Trophoblast cell (in vitro differentiated cells and primary cell): Measurements from ENCODE around the gene LPP.

Experiments
- DNase-seq, 2 donors: peaks; one replicate each; pipeline ENCODE4 v3.0.0-alpha.2; 2016
- H2AFZ ChIP-seq: 2 replicates; pipeline ENCODE4 v1.6.1; 2013; ENCODE audit warnings: low read length, moderate library complexity, mild to moderate bottlenecking; ENCODE audit not compliant: insufficient read depth, poor library complexity
- H2AK5ac ChIP-seq: 2 replicates; pipeline ENCODE4 v1.6.1; 2013; ENCODE audit warnings: mild to moderate bottlenecking, low read length
- H2BK120ac ChIP-seq: 2 replicates; pipeline ENCODE4 v1.6.1; 2013; ENCODE audit warnings: low read length, mild to moderate bottlenecking, moderate library complexity; ENCODE audit not compliant: insufficient read depth, poor library complexity
- H2BK12ac ChIP-seq: 2 replicates; pipeline ENCODE4 v1.6.1; 2013; ENCODE audit warnings: mild to moderate bottlenecking, low read length, moderate library complexity
- H2BK5ac ChIP-seq: 2 replicates; pipeline ENCODE4 v1.6.1; 2013; ENCODE audit warnings: low read length, low read depth, moderate library complexity, mild to moderate bottlenecking; ENCODE audit not compliant: poor library complexity
- H3K14ac ChIP-seq: 2 replicates; pipeline ENCODE4 v1.6.1; 2013; ENCODE audit warnings: mild to moderate bottlenecking, low read length
- H3K18ac ChIP-seq: 2 replicates; pipeline ENCODE4 v1.6.1; 2013; ENCODE audit warnings: mild to moderate bottlenecking, low read length
- H3K23ac ChIP-seq: 2 replicates; pipeline ENCODE4 v1.6.1; 2013; ENCODE audit warnings: low read length
- H3K27ac ChIP-seq: 2 replicates; pipeline ENCODE4 v1.5.1; 2013; ENCODE audit warnings: low read depth, mild to moderate bottlenecking, inconsistent platforms, low read length, moderate library complexity
- H3K27me3 ChIP-seq: 2 replicates; pipeline ENCODE4 v1.6.1; 2013; ENCODE audit warnings: inconsistent platforms, mild to moderate bottlenecking, low read length, moderate library complexity; ENCODE audit not compliant: insufficient read depth
- H3K36me3 ChIP-seq, 2 experiments: 1 replicate in 1 of 2; 2 replicates in 1 of 2; pipeline ENCODE4 v1.6.1; 2013; ENCODE audit warnings: low read length in 2 of 2, mild to moderate bottlenecking in 2 of 2, moderate library complexity in 1 of 2; ENCODE audit not compliant: insufficient read depth in 2 of 2, control insufficient read depth in 1 of 2
- H3K4ac ChIP-seq: 2 replicates; pipeline ENCODE4 v1.6.1; 2013; ENCODE audit warnings: low read depth, mild to moderate bottlenecking, low read length, moderate library complexity
- H3K4me1 ChIP-seq, 2 experiments: 1 replicate in 1 of 2; 2 replicates in 1 of 2; pipeline ENCODE4 v1.6.1; 2013; ENCODE audit warnings: low read length in 2 of 2, mild to moderate bottlenecking in 2 of 2, moderate library complexity in 1 of 2; ENCODE audit not compliant: insufficient read depth in 2 of 2, control insufficient read depth in 1 of 2
- H3K4me2 ChIP-seq: 2 replicates; pipeline ENCODE4 v1.6.1; 2013; ENCODE audit warnings: inconsistent platforms, mild to moderate bottlenecking, low read length, moderate library complexity
- H3K4me3 ChIP-seq: 2 replicates; pipeline ENCODE4 v1.5.1; 2013; ENCODE audit warnings: mild to moderate bottlenecking, low read depth, low read length, inconsistent platforms
- H3K79me1 ChIP-seq: one replicate; pipeline ENCODE4 v1.6.1; 2013; ENCODE audit warnings: low read length
- H3K79me2 ChIP-seq: 2 replicates; pipeline ENCODE4 v1.6.1; 2013; ENCODE audit warnings: low read length, mild to moderate bottlenecking; ENCODE audit not compliant: control insufficient read depth, insufficient read depth, poor library complexity
- H3K9ac ChIP-seq: 2 replicates; pipeline ENCODE4 v1.6.1; 2013; ENCODE audit warnings: mild to moderate bottlenecking, low read length
- H3K9me3 ChIP-seq: 2 replicates; pipeline ENCODE4 v1.6.1; 2013; ENCODE audit warnings: low read depth, mild to moderate bottlenecking, control low read depth, inconsistent platforms, low read length; ENCODE audit not compliant: insufficient read depth
- H4K12ac ChIP-seq: 2 replicates; pipeline ENCODE4 v1.6.1; 2013; ENCODE audit warnings: low read depth, mild to moderate bottlenecking, low read length, moderate library complexity
- H4K8ac ChIP-seq: 2 replicates; pipeline ENCODE4 v1.6.1; 2013; ENCODE audit warnings: low read depth, mild to moderate bottlenecking, low read length, moderate library complexity
- H4K91ac ChIP-seq: one replicate; pipeline ENCODE4 v1.6.1; 2013; ENCODE audit warnings: low read depth, mild to moderate bottlenecking, low read length, moderate library complexity
- WGBS: extraction: QIAGEN DNeasy Blood & Tissue Kit; methylation state at CpG from one replicate; pipeline ENCODE4 v1.1.7; 2013; ENCODE audit warnings: missing lambda C conversion rate; ENCODE audit not compliant: insufficient read length, insufficient coverage; ENCODE audit errors: extremely low coverage; 5-methylcytosine and 5-hydroxymethylcytosine counted together

The LPP gene

DNA sequence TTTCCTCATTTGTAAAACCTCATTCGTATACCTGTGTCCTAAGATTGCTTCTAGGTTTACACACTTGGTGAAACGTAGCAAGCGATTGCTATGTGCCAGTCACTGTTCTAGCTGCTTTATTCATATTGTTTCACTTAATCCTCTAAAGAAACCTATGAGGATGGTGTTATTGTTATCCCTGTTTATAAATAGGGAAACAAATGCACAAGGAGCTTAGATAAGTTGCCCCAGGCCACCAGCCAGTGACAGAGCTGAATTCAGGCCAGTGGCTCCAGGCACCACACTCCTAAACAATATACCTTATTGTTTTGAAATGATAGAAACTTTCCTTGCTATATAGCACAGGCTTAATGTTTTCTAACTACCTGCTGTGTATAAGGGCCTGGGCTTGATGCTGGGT is 44.0 kb downstream of the LPP start:
- no peak overlapping the region for H2AK5ac ChIP-seq
- H3K9me3 ChIP-seq = no peaks in the 10 kb centered on the region
- no peaks in the 10 kb centered on the region for H3K79me2 ChIP-seq
- no peak overlapping the region for H3K4ac ChIP-seq
- no peaks in the 10 kb centered on the region for H3K27me3 ChIP-seq
- no peak overlapping the region for H4K91ac ChIP-seq
- peak overlapping the region; percentile 3 for H3K4me2 ChIP-seq
- no peak overlapping the region for H3K4me3 ChIP-seq
- peaks cover 3% of the 10 kb centered on the region for H3K79me1 ChIP-seq
- no peak overlapping the region for H3K18ac ChIP-seq
- no peaks in the 10 kb centered on the region for H3K36me3 ChIP-seq
- no peak overlapping the region for H2AFZ ChIP-seq
- H3K14ac ChIP-seq = no peak overlapping the region
- no CpG with 5 or more reads among the region's 3 CpGs for WGBS
- H2BK5ac ChIP-seq = no peak overlapping the region
- no peak for DNase-seq
- no peak overlapping the region for H4K12ac ChIP-seq
- no peak overlapping the region for H2BK12ac ChIP-seq
- H3K4me1 ChIP-seq = peaks cover 22 to 31% of the 10 kb centered on the region in 2 experiments
- H2BK120ac ChIP-seq = no peak overlapping the region
- H3K27ac ChIP-seq = no peak overlapping the region
- H3K9ac ChIP-seq = no peak overlapping the region
- H4K8ac ChIP-seq = no peak overlapping the region
- no peak overlapping the region for H3K23ac ChIP-seq

GRCh38 chr3:188198760-188199327 is 44.9 kb downstream of the LPP start:
- Histone ChIP-seq H3K4ac (no peak overlapping the region), H3K4me2 (no peak overlapping the region), H3K27ac (no peak overlapping the region), H3K9ac (no peak overlapping the region), H2BK5ac (no peak overlapping the region), H3K14ac (no peak overlapping the region), H4K12ac (no peak overlapping the region), H4K8ac (no peak overlapping the region), H3K79me1 (peaks cover 3% of the 10 kb centered on the region), H3K9me3 (no peaks in the 10 kb centered on the region), H2BK120ac (no peak overlapping the region), H4K91ac (no peak overlapping the region), H3K27me3 (no peaks in the 10 kb centered on the region), H2AFZ (no peak overlapping the region), H3K79me2 (no peaks in the 10 kb centered on the region), H3K4me1 (peaks cover 22 to 31% of the 10 kb centered on the region in 2 experiments), H2AK5ac (no peak overlapping the region), H3K18ac (no peak overlapping the region), H3K23ac (no peak overlapping the region), H3K4me3 (no peak overlapping the region), H3K36me3 (no peaks in the 10 kb centered on the region), H2BK12ac (no peak overlapping the region)
- no peak for DNase-seq
- WGBS = no CpG with 5 or more reads among the region's 9 CpGs

GRCh38 chr3:188199386-188199785 is 45.4 kb downstream of the LPP start:
- Histone ChIP-seq H3K4me1 (peaks cover 22 to 32% of the 10 kb centered on the region in 2 experiments), H3K14ac (no peak overlapping the region), H3K23ac (no peak overlapping the region), H2BK5ac (no peak overlapping the region), H2AFZ (no peak overlapping the region), H4K8ac (no peak overlapping the region), H3K79me1 (peaks cover 3% of the 10 kb centered on the region), H3K27ac (no peak overlapping the region), H3K9me3 (no peaks in the 10 kb centered on the region), H2AK5ac (no peak overlapping the region), H3K79me2 (no peaks in the 10 kb centered on the region), H2BK120ac (no peak overlapping the region), H3K4me3 (no peak overlapping the region), H3K9ac (no peak overlapping the region), H4K91ac (no peak overlapping the region), H3K18ac (no peak overlapping the region), H3K4ac (no peak overlapping the region), H3K36me3 (no peaks in the 10 kb centered on the region), H3K27me3 (no peaks in the 10 kb centered on the region), H2BK12ac (no peak overlapping the region), H4K12ac (no peak overlapping the region), H3K4me2 (no peak overlapping the region)
- no peak for DNase-seq
- no CpG with 5 or more reads among the region's 8 CpGs for WGBS

GRCh38 chr3:188200481-188200880 is 46.5 kb downstream of the LPP start:
- WGBS = no CpG with 5 or more reads among the region's 2 CpGs
- no peak overlapping the region for H2BK120ac ChIP-seq
- H4K91ac ChIP-seq = no peak overlapping the region
- DNase-seq = no peak
- no peak overlapping the region for H3K4me3 ChIP-seq
- H3K9me3 ChIP-seq = no peaks in the 10 kb centered on the region
- no peak overlapping the region for H2BK12ac ChIP-seq
- H3K4ac ChIP-seq = peak overlapping the region; percentile 6
- H2AFZ ChIP-seq = no peak overlapping the region
- no peak overlapping the region for H4K8ac ChIP-seq
- no peak overlapping the region for H4K12ac ChIP-seq
- no peak overlapping the region for H3K23ac ChIP-seq
- no peak overlapping the region for H3K9ac ChIP-seq
- no peak overlapping the region for H2BK5ac ChIP-seq
- no peak overlapping the region for H3K4me2 ChIP-seq
- H3K14ac ChIP-seq = no peak overlapping the region
- H3K36me3 ChIP-seq = no peaks in the 10 kb centered on the region
- no peak overlapping the region for H2AK5ac ChIP-seq
- no peak overlapping the region for H3K27ac ChIP-seq
- H3K79me2 ChIP-seq = no peaks in the 10 kb centered on the region
- H3K27me3 ChIP-seq = no peaks in the 10 kb centered on the region
- peaks cover 3% of the 10 kb centered on the region for H3K79me1 ChIP-seq
- H3K18ac ChIP-seq = no peak overlapping the region
- peaks cover 22 to 32% of the 10 kb centered on the region in 2 experiments for H3K4me1 ChIP-seq
